Type B pancreatic cell (in vitro differentiated cells): Measurements from ENCODE around the gene NDRG3. TPM values are rescaled to one million over a fixed set of nuclear protein-coding genes. Genes with fewer than 3 reads are reported as not detected.
A peak's percentile ranks its signal among the peaks of the same experiment; 100 is the strongest.

Experiments
- DNase-seq: peaks from one replicate; pipeline ENCODE4 v3.0.0; 2021; ENCODE audit warnings: mixed read lengths; ENCODE audit not compliant: unreplicated experiment; ENCODE audit errors: extremely low spot score
- H3K27ac Mint-ChIP-seq: 2 replicates; pipeline ENCODE4 v1.8.0; 2021; ENCODE audit warnings: mild to moderate bottlenecking, mixed read lengths
- H3K27me3 Mint-ChIP-seq: 2 replicates; pipeline ENCODE4 v1.8.0; 2021; ENCODE audit warnings: mixed read lengths
- H3K36me3 Mint-ChIP-seq: 2 replicates; pipeline ENCODE4 v1.8.0; 2021; ENCODE audit warnings: mixed read lengths
- H3K4me1 Mint-ChIP-seq: one replicate; pipeline ENCODE4 v1.8.0; 2021; ENCODE audit warnings: mixed read lengths; ENCODE audit not compliant: unreplicated experiment
- H3K4me3 Mint-ChIP-seq: 2 replicates; pipeline ENCODE4 v1.8.0; 2021; ENCODE audit warnings: mild to moderate bottlenecking, mixed read lengths
- H3K9me3 Mint-ChIP-seq: 2 replicates; pipeline ENCODE4 v1.8.0; 2021; ENCODE audit warnings: mixed read lengths
- CTCF ChIP-seq: fragments of 200-600 bp; sonication (generic); conservative IDR thresholded peaks from 2 replicates; pipeline ENCODE4 v1.5.0; 2021; ENCODE audit warnings: antibody characterized with exemption, mild to moderate bottlenecking
- total RNA-seq: library from RNA; stranded (reverse); gene quantifications from 2 replicates; pipeline ENCODE4 v1.2.1, GENCODE V29; 2021; ENCODE audit warnings: low replicate concordance

NDRG3 gene
- total RNA-seq, 1 donor from 2014 or later: 31.5 TPM

GRCh38 chr20:36773597-36774390 lies 27.9 kb upstream of the NDRG3 start, which contains the start of gene DSN1:
Gene DSN1 (minus strand): TSS chr20:36773763. CDS start chr20:36771458, 2,305 bp downstream.
- Mint-ChIP-seq H3K27ac (peak within 1 kb of the TSS; percentile 99), H3K36me3 (peaks cover 4% of the 10 kb centered on the region), H3K4me1 (peaks cover 28% of the 10 kb centered on the region), H3K9me3 (no peaks in the 10 kb centered on the region), H3K27me3 (peaks cover 3% of the 10 kb centered on the region), H3K4me3 (peak within 1 kb of the TSS; percentile 95)
- DNase-seq: peak; percentile 100
- no peak for TF ChIP-seq CTCF

- H3K27me3 Mint-ChIP-seq: peaks cover 3% of the 10 kb centered on the region
Measured at GRCh38 chr20:36773107-36773596, 27.3 kb upstream of the NDRG3 start.

GRCh38 chr20:36770680-36771079 lies 24.8 kb upstream of the NDRG3 start:
- peaks cover 3% of the 10 kb centered on the region for H3K27me3 Mint-ChIP-seq
- H3K36me3 Mint-ChIP-seq: peaks cover 4% of the 10 kb centered on the region
- DNase-seq: no peak
- peak overlapping the region; percentile 23 for H3K4me3 Mint-ChIP-seq
- H3K27ac Mint-ChIP-seq: peak overlapping the region; percentile 99
- TF ChIP-seq CTCF: no peak
- no peaks in the 10 kb centered on the region for H3K9me3 Mint-ChIP-seq
- H3K4me1 Mint-ChIP-seq: peaks cover 24% of the 10 kb centered on the region

More at GRCh38 chr20:36773107-36773596, 27.3 kb upstream of the NDRG3 start:
- Mint-ChIP-seq H3K4me1 (peaks cover 28% of the 10 kb centered on the region), H3K36me3 (peaks cover 4% of the 10 kb centered on the region), H3K9me3 (no peaks in the 10 kb centered on the region), H3K27ac (peak overlapping the region; percentile 99), H3K4me3 (peak overlapping the region; percentile 95)
- no peak for TF ChIP-seq CTCF
- DNase-seq: no peak

- H3K4me1 Mint-ChIP-seq: peaks cover 17% of the 10 kb centered on the region
- peaks cover 4% of the 10 kb centered on the region for H3K36me3 Mint-ChIP-seq
- TF ChIP-seq CTCF: no peak
- H3K9me3 Mint-ChIP-seq: no peaks in the 10 kb centered on the region
- DNase-seq: no peak
- H3K27ac Mint-ChIP-seq: peak overlapping the region; percentile 90
- peak overlapping the region; percentile 48 for H3K4me3 Mint-ChIP-seq
- H3K27me3 Mint-ChIP-seq: peaks cover 3% of the 10 kb centered on the region
Measured at GRCh38 chr20:36768768-36769430, 23.0 kb upstream of the NDRG3 start.

GRCh38 chr20:36761125-36761524 lies 15.2 kb upstream of the NDRG3 start:
- H3K4me3 Mint-ChIP-seq: no peak overlapping the region
- no peak for DNase-seq
- H3K36me3 Mint-ChIP-seq: no peaks in the 10 kb centered on the region
- H3K27ac Mint-ChIP-seq: peak overlapping the region; percentile 56
- no peaks in the 10 kb centered on the region for H3K4me1 Mint-ChIP-seq
- TF ChIP-seq CTCF: no peak
- H3K9me3 Mint-ChIP-seq: no peaks in the 10 kb centered on the region
- no peaks in the 10 kb centered on the region for H3K27me3 Mint-ChIP-seq
